HepG2 (cell line): ENCODE measurements around the gene ADRM1. TPM values are rescaled to one million over a fixed set of nuclear protein-coding genes. Genes with fewer than 3 reads are reported as not detected.

Source experiments
- AGO1 ChIP-seq: fragments of 200-400 bp; formaldehyde crosslinking; IDR thresholded peaks from 2 replicates; pipeline ENCODE4 v1.6.1; 2017; ENCODE audit warnings: mild to moderate bottlenecking, low read depth, low read length, moderate library complexity; ENCODE audit not compliant: poor library complexity, severe bottlenecking
- ELF3 ChIP-seq: IDR thresholded peaks from 2 replicates; pipeline ENCODE4 v1.6.1; 2016; ENCODE audit warnings: missing genetic modification reagents, missing compliant biosample characterization
- FLYWCH1 ChIP-seq: sonication (generic); formaldehyde crosslinking; IDR thresholded peaks from 2 replicates; pipeline ENCODE4 v1.8.1; 2023; ENCODE audit warnings: mild to moderate bottlenecking, missing genetic modification reagents
- HIC2 ChIP-seq: sonication (generic); formaldehyde crosslinking; IDR thresholded peaks from 2 replicates; pipeline ENCODE4 v1.9.0; 2022; ENCODE audit warnings: low read depth, missing genetic modification reagents
- HNRNPL ChIP-seq: fragments of 200-400 bp; formaldehyde crosslinking; IDR thresholded peaks from 2 replicates; pipeline ENCODE4 v1.6.1; 2017; ENCODE audit warnings: mild to moderate bottlenecking, low read depth, low read length
- KDM3A ChIP-seq: IDR thresholded peaks from 2 replicates; pipeline ENCODE4 v1.6.1; 2018; ENCODE audit warnings: low read depth, missing compliant biosample characterization
- MAFF ChIP-seq: IDR thresholded peaks from 2 replicates; pipeline ENCODE4 v1.6.1; 2011; ENCODE audit warnings: low read depth, low read length, improper control_type of control experiment
- MEIS1 ChIP-seq: sonication (generic); formaldehyde crosslinking; IDR thresholded peaks from 2 replicates; pipeline ENCODE4 v1.9.0; 2021; ENCODE audit warnings: mild to moderate bottlenecking, missing genetic modification reagents, moderate library complexity, borderline replicate concordance
- NFIB ChIP-seq: sonication (generic); formaldehyde crosslinking; IDR thresholded peaks from 2 replicates; pipeline ENCODE4 v1.9.0; 2021; ENCODE audit warnings: missing genetic modification reagents, mild to moderate bottlenecking, borderline replicate concordance
- RXRA ChIP-seq: sonication (generic); formaldehyde crosslinking; IDR thresholded peaks from 2 replicates; pipeline ENCODE4 v1.5.1; 2020; ENCODE audit warnings: missing genetic modification reagents
- SOX6 ChIP-seq, 2 experiments: fragments of 450-650 bp in 1 of 2; sonication (generic) in 1 of 2; formaldehyde crosslinking in 1 of 2; IDR thresholded peaks; 2 replicates each; pipeline versions ENCODE4 v1.4.0 to v1.6.1; 2017 to 2020; ENCODE audit warnings: antibody characterized with exemption in 1 of 2, mild to moderate bottlenecking in 1 of 2, missing genetic modification reagents in 1 of 2
- SP4 ChIP-seq: sonication (generic); formaldehyde crosslinking; IDR thresholded peaks from 2 replicates; pipeline ENCODE4 v1.8.1; 2023; ENCODE audit warnings: mild to moderate bottlenecking, missing genetic modification reagents
- TMF1 ChIP-seq: sonication (generic); formaldehyde crosslinking; IDR thresholded peaks from 2 replicates; pipeline ENCODE4 v1.8.1; 2022; ENCODE audit warnings: low read depth, missing genetic modification reagents
- ZFP82 ChIP-seq: sonication (generic); formaldehyde crosslinking; IDR thresholded peaks from 2 replicates; pipeline ENCODE4 v1.5.1; 2020; ENCODE audit warnings: mild to moderate bottlenecking, missing genetic modification reagents, borderline replicate concordance
- ZNF143 ChIP-seq: sonication (generic); formaldehyde crosslinking; IDR thresholded peaks from 2 replicates; pipeline ENCODE4 v1.4.0; 2020; ENCODE audit warnings: missing genetic modification reagents
- ZNF280D ChIP-seq: sonication (generic); formaldehyde crosslinking; IDR thresholded peaks from 2 replicates; pipeline ENCODE4 v1.5.1; 2020; ENCODE audit warnings: mild to moderate bottlenecking, missing genetic modification reagents
- polyA plus RNA-seq, 8 experiments: library from polyadenylated mRNA; depleted of rRNA in 3 of 8; stranded (reverse) in 7 of 8; unstranded in 1 of 8; fragments of >200 nt; fragmentation: Illumina TruSeq in 4 of 8; extraction: Trizol in 4 of 8; gene quantifications; 2 replicates each; pipeline versions ENCODE4 v1.2.1 to v1.2.3, GENCODE V29; 2011 to 2016; ENCODE audit warnings: low read depth in 4 of 8, missing spikeins in 1 of 8, mixed read lengths in 1 of 8; ENCODE audit not compliant: insufficient read depth in 1 of 8
- total RNA-seq, 5 experiments: library from RNA; depleted of rRNA; stranded (reverse); fragments of >200 nt; fragmentation: Illumina TruSeq; extraction: Trizol; gene quantifications; 2 replicates each; pipeline ENCODE4 v1.2.3, GENCODE V29; 2016; ENCODE audit warnings: low read depth in 1 of 5
- TF ChIP-seq, protein P1 (sequence below): sonication (generic); formaldehyde crosslinking; IDR thresholded peaks from 2 replicates; pipeline ENCODE4 v1.5.1; 2020; ENCODE audit warnings: mild to moderate bottlenecking, missing genetic modification reagents, moderate library complexity
- TF ChIP-seq, protein P2 (sequence below): sonication (generic); formaldehyde crosslinking; IDR thresholded peaks from 2 replicates; pipeline ENCODE4 v1.9.0; 2021; ENCODE audit warnings: missing genetic modification reagents, mild to moderate bottlenecking, borderline replicate concordance

Gene ADRM1
- total and polyA plus RNA-seq, 2 of the 13 experiments (the other 11 are each of a cell fraction or from before 2014, with no cell fraction given): 92.9 to 154 TPM

DNA sequence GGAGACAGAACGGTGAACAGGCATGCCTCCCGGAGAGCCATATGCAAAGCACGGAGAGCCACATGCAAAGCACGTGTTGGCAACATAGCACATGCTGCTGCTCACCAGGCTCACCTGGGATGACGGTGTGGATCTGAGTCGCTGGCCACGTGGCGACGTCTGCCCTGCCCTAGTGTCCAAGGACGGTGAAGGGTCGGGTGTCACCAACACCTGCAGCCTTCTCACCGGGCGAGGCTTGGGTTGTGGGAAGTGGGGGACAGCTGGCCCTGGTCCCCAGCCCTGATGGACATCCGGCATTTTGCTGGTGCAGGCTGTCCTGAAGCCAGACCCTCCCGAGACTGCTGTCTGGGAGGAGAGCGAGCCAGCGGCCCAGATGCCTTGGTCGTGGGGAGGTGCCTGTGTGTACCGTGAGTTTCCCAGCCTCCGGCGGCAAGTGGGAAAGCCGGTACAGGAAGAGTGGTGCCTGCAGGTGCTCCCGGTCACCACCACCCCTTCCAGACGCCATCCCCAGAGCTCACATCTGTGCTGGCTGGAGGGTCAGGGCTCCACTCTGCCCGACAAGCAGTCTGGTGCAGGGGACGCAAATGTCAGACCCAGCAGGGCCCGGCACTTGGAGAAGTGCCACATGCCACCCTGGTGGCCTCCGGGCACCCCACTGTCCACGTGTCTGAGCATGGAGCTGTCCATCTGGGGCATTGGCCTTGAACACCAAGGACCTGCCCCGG, 5.9 kb upstream of the ADRM1 start (continued):
- TF ChIP-seq, protein P1, sequence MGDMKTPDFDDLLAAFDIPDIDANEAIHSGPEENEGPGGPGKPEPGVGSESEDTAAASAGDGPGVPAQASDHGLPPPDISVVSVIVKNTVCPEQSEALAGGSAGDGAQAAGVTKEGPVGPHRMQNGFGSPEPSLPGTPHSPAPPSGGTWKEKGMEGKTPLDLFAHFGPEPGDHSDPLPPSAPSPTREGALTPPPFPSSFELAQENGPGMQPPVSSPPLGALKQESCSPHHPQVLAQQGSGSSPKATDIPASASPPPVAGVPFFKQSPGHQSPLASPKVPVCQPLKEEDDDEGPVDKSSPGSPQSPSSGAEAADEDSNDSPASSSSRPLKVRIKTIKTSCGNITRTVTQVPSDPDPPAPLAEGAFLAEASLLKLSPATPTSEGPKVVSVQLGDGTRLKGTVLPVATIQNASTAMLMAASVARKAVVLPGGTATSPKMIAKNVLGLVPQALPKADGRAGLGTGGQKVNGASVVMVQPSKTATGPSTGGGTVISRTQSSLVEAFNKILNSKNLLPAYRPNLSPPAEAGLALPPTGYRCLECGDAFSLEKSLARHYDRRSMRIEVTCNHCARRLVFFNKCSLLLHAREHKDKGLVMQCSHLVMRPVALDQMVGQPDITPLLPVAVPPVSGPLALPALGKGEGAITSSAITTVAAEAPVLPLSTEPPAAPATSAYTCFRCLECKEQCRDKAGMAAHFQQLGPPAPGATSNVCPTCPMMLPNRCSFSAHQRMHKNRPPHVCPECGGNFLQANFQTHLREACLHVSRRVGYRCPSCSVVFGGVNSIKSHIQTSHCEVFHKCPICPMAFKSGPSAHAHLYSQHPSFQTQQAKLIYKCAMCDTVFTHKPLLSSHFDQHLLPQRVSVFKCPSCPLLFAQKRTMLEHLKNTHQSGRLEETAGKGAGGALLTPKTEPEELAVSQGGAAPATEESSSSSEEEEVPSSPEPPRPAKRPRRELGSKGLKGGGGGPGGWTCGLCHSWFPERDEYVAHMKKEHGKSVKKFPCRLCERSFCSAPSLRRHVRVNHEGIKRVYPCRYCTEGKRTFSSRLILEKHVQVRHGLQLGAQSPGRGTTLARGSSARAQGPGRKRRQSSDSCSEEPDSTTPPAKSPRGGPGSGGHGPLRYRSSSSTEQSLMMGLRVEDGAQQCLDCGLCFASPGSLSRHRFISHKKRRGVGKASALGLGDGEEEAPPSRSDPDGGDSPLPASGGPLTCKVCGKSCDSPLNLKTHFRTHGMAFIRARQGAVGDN: peak; percentile 14; the same call in 1 of the 2 replicates
- TF ChIP-seq, protein P2, sequence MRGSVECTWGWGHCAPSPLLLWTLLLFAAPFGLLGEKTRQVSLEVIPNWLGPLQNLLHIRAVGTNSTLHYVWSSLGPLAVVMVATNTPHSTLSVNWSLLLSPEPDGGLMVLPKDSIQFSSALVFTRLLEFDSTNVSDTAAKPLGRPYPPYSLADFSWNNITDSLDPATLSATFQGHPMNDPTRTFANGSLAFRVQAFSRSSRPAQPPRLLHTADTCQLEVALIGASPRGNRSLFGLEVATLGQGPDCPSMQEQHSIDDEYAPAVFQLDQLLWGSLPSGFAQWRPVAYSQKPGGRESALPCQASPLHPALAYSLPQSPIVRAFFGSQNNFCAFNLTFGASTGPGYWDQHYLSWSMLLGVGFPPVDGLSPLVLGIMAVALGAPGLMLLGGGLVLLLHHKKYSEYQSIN: no peak
- TF ChIP-seq HNRNPL (0 out of 2 replicates have a peak, but pooled peaks have one; percentile 28), ZNF280D (CRISPR knock-in tag) (no peak), MAFF (no peak), KDM3A (CRISPR knock-in tag) (0 out of 2 replicates have a peak, but pooled peaks have one; percentile 1), AGO1 (peak; percentile 32), NFIB (CRISPR knock-in tag) (no peak), ZNF143 (CRISPR knock-in tag) (no peak), ZFP82 (CRISPR knock-in tag) (no peak), SOX6 (IDR thresholded peaks at IDR 0.05) (no peak), SOX6 (CRISPR knock-in tag; IDR thresholded peaks at IDR 0.05) (no peak), HIC2 (peak; percentile 86; the same call in 1 of the 2 replicates), TMF1 (CRISPR knock-in tag) (no peak), FLYWCH1 (CRISPR knock-in tag) (no peak), MEIS1 (CRISPR knock-in tag) (no peak), ELF3 (CRISPR knock-in tag) (no peak), RXRA (CRISPR knock-in tag) (peak; percentile 18; the same call in 1 of the 2 replicates), SP4 (CRISPR knock-in tag) (peak; percentile 43; the same call in 1 of the 2 replicates)
